GM23338 (cell line): ENCODE measurements around the gene JPH4.

Source experiments
- CREB1 ChIP-seq: fragments of 250-450 bp; sonication (Bioruptor Pico); IDR thresholded peaks from 2 replicates; pipeline ENCODE4 v1.5.0; 2020; ENCODE audit warnings: low read depth, mild to moderate bottlenecking, moderate library complexity
- EZH2 ChIP-seq: fragments of 200-600 bp; sonication (generic); IDR thresholded peaks from one replicate; pipeline ENCODE4 v1.8.0; 2017; ENCODE audit warnings: antibody characterized with exemption, mild to moderate bottlenecking, low read depth; ENCODE audit not compliant: unreplicated experiment
- EZH2phosphoT487 ChIP-seq: fragments of 200-600 bp; sonication (generic); IDR thresholded peaks from one replicate; pipeline ENCODE4 v1.8.1; 2018; ENCODE audit warnings: antibody characterized with exemption; ENCODE audit not compliant: unreplicated experiment
- NANOG ChIP-seq: IDR thresholded peaks from 2 replicates; pipeline ENCODE4 v1.6.1; 2016; ENCODE audit warnings: antibody characterized with exemption, borderline replicate concordance
- POLR2AphosphoS5 ChIP-seq: IDR thresholded peaks from 2 replicates; pipeline ENCODE4 v1.6.1; 2016; ENCODE audit warnings: antibody characterized with exemption, low read depth
- STAT1 ChIP-seq: IDR thresholded peaks from one replicate; pipeline ENCODE4 v1.6.1; 2016; ENCODE audit warnings: antibody characterized with exemption; ENCODE audit not compliant: unreplicated experiment
- ZNF114 ChIP-seq: fragments of 250-450 bp; sonication (Bioruptor Pico); IDR thresholded peaks from 2 replicates; pipeline ENCODE4 v1.5.0; 2020; ENCODE audit warnings: mild to moderate bottlenecking, moderate library complexity
- ZNF331 ChIP-seq: fragments of 250-450 bp; sonication (Bioruptor Pico); IDR thresholded peaks from 2 replicates; pipeline ENCODE4 v1.5.0; 2020; ENCODE audit warnings: low read depth, mild to moderate bottlenecking, moderate library complexity
- TF ChIP-seq, protein P1 (sequence below), 2 experiments: fragments of 200-600 bp in 1 of 2; sonication (generic) in 1 of 2; conservative IDR thresholded peaks; 2 replicates each; pipeline versions ENCODE4 v1.5.1 to v1.6.1; 2016 to 2017; ENCODE audit warnings: antibody characterized with exemption in 2 of 2, low read depth in 2 of 2, mild to moderate bottlenecking in 2 of 2, moderate library complexity in 1 of 2
- TF ChIP-seq, protein P2 (sequence below): IDR thresholded peaks from one replicate; pipeline ENCODE4 v1.6.1; 2018; ENCODE audit warnings: antibody characterized with exemption; ENCODE audit not compliant: unreplicated experiment
- TF ChIP-seq, protein P3 (sequence below): IDR thresholded peaks from 2 replicates; pipeline ENCODE4 v1.6.1; 2016; ENCODE audit warnings: antibody characterized with exemption

DNA sequence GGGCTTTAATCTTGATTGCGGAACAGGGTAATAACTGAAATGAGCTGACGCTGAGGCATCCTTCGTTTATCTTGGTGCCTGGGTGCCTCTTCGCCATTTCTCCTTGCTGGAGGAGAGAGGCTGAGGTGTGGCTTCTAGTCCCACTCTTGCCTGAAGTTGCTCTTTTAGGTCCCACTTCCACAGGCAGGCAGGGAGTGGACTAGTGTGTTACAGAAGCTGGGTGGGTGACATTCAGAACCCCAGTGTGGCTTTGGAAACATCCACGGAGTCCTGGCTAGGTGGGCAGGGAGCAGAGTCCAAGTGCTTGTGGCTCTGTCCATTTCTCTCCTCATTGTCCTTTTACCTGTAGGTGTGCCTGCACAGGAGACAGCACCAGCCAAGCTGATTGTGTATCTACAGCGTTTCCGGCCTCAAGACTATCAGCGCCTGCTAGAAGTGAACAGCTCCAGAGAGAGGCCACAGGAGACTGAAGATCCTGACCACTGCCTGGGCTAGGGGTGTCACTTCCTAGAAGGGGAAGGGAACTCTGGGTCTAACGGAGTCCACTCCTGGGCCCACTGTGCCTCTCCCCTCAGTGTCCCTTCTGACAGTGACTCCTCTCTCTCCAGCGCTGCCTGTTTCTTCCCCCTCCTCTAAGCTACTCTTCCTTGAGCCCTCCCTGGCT, 20.1 kb downstream of the JPH4 start:
- TF ChIP-seq, protein P1, sequence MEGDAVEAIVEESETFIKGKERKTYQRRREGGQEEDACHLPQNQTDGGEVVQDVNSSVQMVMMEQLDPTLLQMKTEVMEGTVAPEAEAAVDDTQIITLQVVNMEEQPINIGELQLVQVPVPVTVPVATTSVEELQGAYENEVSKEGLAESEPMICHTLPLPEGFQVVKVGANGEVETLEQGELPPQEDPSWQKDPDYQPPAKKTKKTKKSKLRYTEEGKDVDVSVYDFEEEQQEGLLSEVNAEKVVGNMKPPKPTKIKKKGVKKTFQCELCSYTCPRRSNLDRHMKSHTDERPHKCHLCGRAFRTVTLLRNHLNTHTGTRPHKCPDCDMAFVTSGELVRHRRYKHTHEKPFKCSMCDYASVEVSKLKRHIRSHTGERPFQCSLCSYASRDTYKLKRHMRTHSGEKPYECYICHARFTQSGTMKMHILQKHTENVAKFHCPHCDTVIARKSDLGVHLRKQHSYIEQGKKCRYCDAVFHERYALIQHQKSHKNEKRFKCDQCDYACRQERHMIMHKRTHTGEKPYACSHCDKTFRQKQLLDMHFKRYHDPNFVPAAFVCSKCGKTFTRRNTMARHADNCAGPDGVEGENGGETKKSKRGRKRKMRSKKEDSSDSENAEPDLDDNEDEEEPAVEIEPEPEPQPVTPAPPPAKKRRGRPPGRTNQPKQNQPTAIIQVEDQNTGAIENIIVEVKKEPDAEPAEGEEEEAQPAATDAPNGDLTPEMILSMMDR (conservative IDR thresholded peaks at IDR 0.05; ENCODE audit: low read depth in 2 of 2): no peak
- TF ChIP-seq POLR2AphosphoS5 (no peak), EZH2phosphoT487 (no peak), CREB1 (CRISPR knock-in tag) (no peak), ZNF114 (CRISPR knock-in tag) (no peak), EZH2 (no peak), NANOG (no peak), ZNF331 (CRISPR knock-in tag) (no peak), STAT1 (no peak)
- TF ChIP-seq, protein P2, sequence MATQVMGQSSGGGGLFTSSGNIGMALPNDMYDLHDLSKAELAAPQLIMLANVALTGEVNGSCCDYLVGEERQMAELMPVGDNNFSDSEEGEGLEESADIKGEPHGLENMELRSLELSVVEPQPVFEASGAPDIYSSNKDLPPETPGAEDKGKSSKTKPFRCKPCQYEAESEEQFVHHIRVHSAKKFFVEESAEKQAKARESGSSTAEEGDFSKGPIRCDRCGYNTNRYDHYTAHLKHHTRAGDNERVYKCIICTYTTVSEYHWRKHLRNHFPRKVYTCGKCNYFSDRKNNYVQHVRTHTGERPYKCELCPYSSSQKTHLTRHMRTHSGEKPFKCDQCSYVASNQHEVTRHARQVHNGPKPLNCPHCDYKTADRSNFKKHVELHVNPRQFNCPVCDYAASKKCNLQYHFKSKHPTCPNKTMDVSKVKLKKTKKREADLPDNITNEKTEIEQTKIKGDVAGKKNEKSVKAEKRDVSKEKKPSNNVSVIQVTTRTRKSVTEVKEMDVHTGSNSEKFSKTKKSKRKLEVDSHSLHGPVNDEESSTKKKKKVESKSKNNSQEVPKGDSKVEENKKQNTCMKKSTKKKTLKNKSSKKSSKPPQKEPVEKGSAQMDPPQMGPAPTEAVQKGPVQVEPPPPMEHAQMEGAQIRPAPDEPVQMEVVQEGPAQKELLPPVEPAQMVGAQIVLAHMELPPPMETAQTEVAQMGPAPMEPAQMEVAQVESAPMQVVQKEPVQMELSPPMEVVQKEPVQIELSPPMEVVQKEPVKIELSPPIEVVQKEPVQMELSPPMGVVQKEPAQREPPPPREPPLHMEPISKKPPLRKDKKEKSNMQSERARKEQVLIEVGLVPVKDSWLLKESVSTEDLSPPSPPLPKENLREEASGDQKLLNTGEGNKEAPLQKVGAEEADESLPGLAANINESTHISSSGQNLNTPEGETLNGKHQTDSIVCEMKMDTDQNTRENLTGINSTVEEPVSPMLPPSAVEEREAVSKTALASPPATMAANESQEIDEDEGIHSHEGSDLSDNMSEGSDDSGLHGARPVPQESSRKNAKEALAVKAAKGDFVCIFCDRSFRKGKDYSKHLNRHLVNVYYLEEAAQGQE: no peak
- TF ChIP-seq, protein P3, sequence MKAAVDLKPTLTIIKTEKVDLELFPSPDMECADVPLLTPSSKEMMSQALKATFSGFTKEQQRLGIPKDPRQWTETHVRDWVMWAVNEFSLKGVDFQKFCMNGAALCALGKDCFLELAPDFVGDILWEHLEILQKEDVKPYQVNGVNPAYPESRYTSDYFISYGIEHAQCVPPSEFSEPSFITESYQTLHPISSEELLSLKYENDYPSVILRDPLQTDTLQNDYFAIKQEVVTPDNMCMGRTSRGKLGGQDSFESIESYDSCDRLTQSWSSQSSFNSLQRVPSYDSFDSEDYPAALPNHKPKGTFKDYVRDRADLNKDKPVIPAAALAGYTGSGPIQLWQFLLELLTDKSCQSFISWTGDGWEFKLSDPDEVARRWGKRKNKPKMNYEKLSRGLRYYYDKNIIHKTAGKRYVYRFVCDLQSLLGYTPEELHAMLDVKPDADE: no peak
